GM23338 (cell line): Measurements from ENCODE around the gene RSPH10B.
"Not testable (repeated sequence)": the region's sequence is repeated elsewhere in the genome, so short reads cannot be mapped to it uniquely, and the experiment has no call there.

Experiments
- CREB1 ChIP-seq: fragments of 250-450 bp; sonication (Bioruptor Pico); IDR thresholded peaks from 2 replicates; pipeline ENCODE4 v1.5.0; 2020; ENCODE audit warnings: low read depth, mild to moderate bottlenecking, moderate library complexity
- EZH2 ChIP-seq: fragments of 200-600 bp; sonication (generic); IDR thresholded peaks from one replicate; pipeline ENCODE4 v1.8.0; 2017; ENCODE audit warnings: antibody characterized with exemption, mild to moderate bottlenecking, low read depth; ENCODE audit not compliant: unreplicated experiment
- EZH2phosphoT487 ChIP-seq: fragments of 200-600 bp; sonication (generic); IDR thresholded peaks from one replicate; pipeline ENCODE4 v1.8.1; 2018; ENCODE audit warnings: antibody characterized with exemption; ENCODE audit not compliant: unreplicated experiment
- JUNB ChIP-seq: IDR thresholded peaks from one replicate; pipeline ENCODE4 v1.6.1; 2016; ENCODE audit warnings: antibody characterized with exemption; ENCODE audit not compliant: unreplicated experiment
- POLR2AphosphoS5 ChIP-seq: IDR thresholded peaks from 2 replicates; pipeline ENCODE4 v1.6.1; 2016; ENCODE audit warnings: antibody characterized with exemption, low read depth
- STAT1 ChIP-seq: IDR thresholded peaks from one replicate; pipeline ENCODE4 v1.6.1; 2016; ENCODE audit warnings: antibody characterized with exemption; ENCODE audit not compliant: unreplicated experiment
- ZNF331 ChIP-seq: fragments of 250-450 bp; sonication (Bioruptor Pico); IDR thresholded peaks from 2 replicates; pipeline ENCODE4 v1.5.0; 2020; ENCODE audit warnings: low read depth, mild to moderate bottlenecking, moderate library complexity
- TF ChIP-seq, protein P1 (sequence below), 2 experiments: fragments of 200-600 bp in 1 of 2; sonication (generic) in 1 of 2; conservative IDR thresholded peaks; 2 replicates each; pipeline versions ENCODE4 v1.5.1 to v1.6.1; 2016 to 2017; ENCODE audit warnings: antibody characterized with exemption in 2 of 2, low read depth in 2 of 2, mild to moderate bottlenecking in 2 of 2, moderate library complexity in 1 of 2
- TF ChIP-seq, protein P2 (sequence below): IDR thresholded peaks from one replicate; pipeline ENCODE4 v1.6.1; 2018; ENCODE audit warnings: antibody characterized with exemption; ENCODE audit not compliant: unreplicated experiment
- TF ChIP-seq, protein P3 (sequence below): IDR thresholded peaks from 2 replicates; pipeline ENCODE4 v1.6.1; 2016; ENCODE audit warnings: antibody characterized with exemption

DNA sequence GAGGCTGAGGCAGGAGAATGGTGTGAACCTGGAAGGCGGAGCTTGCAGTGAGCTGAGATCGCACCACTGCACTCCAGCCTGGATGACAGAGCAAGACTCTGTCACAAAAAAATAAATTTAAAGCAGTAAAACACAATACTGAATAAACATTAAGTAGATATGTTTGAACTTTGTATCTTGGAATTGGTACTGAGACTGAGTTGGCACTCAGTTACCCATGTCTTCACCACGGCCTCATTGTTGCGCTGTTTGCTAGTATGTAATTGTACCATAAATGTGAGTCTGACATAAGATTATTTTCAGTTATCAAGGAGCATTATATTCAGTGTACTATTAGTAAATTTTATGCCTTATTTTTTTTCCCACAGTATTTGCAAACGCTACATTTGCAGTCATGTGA is 65.8 kb downstream of the RSPH10B start:
- not testable (repeated sequence) for TF ChIP-seq EZH2phosphoT487; POLR2AphosphoS5; EZH2; CREB1 (CRISPR knock-in tag); JUNB; STAT1; ZNF331
- TF ChIP-seq, protein P1, sequence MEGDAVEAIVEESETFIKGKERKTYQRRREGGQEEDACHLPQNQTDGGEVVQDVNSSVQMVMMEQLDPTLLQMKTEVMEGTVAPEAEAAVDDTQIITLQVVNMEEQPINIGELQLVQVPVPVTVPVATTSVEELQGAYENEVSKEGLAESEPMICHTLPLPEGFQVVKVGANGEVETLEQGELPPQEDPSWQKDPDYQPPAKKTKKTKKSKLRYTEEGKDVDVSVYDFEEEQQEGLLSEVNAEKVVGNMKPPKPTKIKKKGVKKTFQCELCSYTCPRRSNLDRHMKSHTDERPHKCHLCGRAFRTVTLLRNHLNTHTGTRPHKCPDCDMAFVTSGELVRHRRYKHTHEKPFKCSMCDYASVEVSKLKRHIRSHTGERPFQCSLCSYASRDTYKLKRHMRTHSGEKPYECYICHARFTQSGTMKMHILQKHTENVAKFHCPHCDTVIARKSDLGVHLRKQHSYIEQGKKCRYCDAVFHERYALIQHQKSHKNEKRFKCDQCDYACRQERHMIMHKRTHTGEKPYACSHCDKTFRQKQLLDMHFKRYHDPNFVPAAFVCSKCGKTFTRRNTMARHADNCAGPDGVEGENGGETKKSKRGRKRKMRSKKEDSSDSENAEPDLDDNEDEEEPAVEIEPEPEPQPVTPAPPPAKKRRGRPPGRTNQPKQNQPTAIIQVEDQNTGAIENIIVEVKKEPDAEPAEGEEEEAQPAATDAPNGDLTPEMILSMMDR (conservative IDR thresholded peaks at IDR 0.05; ENCODE audit: low read depth in 2 of 2) = not testable (repeated sequence)
- TF ChIP-seq, protein P2, sequence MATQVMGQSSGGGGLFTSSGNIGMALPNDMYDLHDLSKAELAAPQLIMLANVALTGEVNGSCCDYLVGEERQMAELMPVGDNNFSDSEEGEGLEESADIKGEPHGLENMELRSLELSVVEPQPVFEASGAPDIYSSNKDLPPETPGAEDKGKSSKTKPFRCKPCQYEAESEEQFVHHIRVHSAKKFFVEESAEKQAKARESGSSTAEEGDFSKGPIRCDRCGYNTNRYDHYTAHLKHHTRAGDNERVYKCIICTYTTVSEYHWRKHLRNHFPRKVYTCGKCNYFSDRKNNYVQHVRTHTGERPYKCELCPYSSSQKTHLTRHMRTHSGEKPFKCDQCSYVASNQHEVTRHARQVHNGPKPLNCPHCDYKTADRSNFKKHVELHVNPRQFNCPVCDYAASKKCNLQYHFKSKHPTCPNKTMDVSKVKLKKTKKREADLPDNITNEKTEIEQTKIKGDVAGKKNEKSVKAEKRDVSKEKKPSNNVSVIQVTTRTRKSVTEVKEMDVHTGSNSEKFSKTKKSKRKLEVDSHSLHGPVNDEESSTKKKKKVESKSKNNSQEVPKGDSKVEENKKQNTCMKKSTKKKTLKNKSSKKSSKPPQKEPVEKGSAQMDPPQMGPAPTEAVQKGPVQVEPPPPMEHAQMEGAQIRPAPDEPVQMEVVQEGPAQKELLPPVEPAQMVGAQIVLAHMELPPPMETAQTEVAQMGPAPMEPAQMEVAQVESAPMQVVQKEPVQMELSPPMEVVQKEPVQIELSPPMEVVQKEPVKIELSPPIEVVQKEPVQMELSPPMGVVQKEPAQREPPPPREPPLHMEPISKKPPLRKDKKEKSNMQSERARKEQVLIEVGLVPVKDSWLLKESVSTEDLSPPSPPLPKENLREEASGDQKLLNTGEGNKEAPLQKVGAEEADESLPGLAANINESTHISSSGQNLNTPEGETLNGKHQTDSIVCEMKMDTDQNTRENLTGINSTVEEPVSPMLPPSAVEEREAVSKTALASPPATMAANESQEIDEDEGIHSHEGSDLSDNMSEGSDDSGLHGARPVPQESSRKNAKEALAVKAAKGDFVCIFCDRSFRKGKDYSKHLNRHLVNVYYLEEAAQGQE = not testable (repeated sequence)
- TF ChIP-seq, protein P3, sequence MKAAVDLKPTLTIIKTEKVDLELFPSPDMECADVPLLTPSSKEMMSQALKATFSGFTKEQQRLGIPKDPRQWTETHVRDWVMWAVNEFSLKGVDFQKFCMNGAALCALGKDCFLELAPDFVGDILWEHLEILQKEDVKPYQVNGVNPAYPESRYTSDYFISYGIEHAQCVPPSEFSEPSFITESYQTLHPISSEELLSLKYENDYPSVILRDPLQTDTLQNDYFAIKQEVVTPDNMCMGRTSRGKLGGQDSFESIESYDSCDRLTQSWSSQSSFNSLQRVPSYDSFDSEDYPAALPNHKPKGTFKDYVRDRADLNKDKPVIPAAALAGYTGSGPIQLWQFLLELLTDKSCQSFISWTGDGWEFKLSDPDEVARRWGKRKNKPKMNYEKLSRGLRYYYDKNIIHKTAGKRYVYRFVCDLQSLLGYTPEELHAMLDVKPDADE = not testable (repeated sequence)
